ENCODE data around the gene TM2D3.

- TF ChIP-seq EZH2 (IDR thresholded peaks at IDR 0.05; ENCODE audit: borderline replicate concordance, insufficient read depth, low read depth, low read length, poor library complexity, severe bottlenecking) (no peak), CTCF (IDR thresholded peaks at IDR 0.05) (no peak)
Observed at GRCh38 chr15:101625980-101626379, 26.2 kb downstream of the TM2D3 start.

Measured in B cell (primary cell).